GM12878 (cell line): ENCODE data around the gene BMPR1B. TPM values are rescaled to one million over a fixed set of nuclear protein-coding genes. Genes with fewer than 3 reads are reported as not detected.

ENCODE experiments used
- ATAC-seq: fragments of 200-7000 bp; cut with Tn5 transposase; 3 replicates; pipeline ENCODE4 v1.9.1; 2020; ENCODE audit warnings: mild to moderate bottlenecking, moderate library complexity
- BruUV-seq: library from RNA; stranded (reverse); fragments of 400-500 nt; replicated peaks from 2 replicates; lab custom pipeline; 2021; lab: Mats Ljungman, UMichigan
- CTCF ChIA-PET: fragments of 300-600 bp; sonication (Branson Sonifier 250); formaldehyde crosslinking; extraction: SDS; loops from one replicate; lab custom pipeline; 2021; ENCODE audit warnings: inconsistent platforms; lab: Yijun Ruan, JAX
- POLR2A ChIA-PET: fragments of 350-600 bp; formaldehyde crosslinking; extraction: SDS; loops from one replicate; lab custom pipeline; 2021; ENCODE audit warnings: inconsistent platforms; lab: Charles Lee
- RAD21 ChIA-PET: fragments of 300-600 bp; sonication (Branson Sonifier 250); formaldehyde crosslinking; loops from one replicate; lab custom pipeline; 2023; ENCODE audit warnings: antibody characterized with exemption; ENCODE audit not compliant: unreplicated experiment; lab: Charles Lee
- SMC1A ChIA-PET: fragments of 300-600 bp; sonication (Branson Sonifier 250); formaldehyde crosslinking; loops from one replicate; lab custom pipeline; 2023; ENCODE audit not compliant: unreplicated experiment, uncharacterized antibody; lab: Charles Lee
- DNase-seq: peaks from one replicate; pipeline ENCODE4 v3.0.0-alpha.2; 2011; ENCODE audit warnings: low read depth, low spot score
- FAIRE-seq: peaks from 3 replicates; lab custom pipeline; 2011; peaks lifted over from hg19 to GRCh38; lab: Jason Lieb, UNC
- H2AFZ ChIP-seq: 2 replicates; pipeline ENCODE4 v1.6.0; 2011; ENCODE audit warnings: low read depth, low read length, control low read depth; ENCODE audit not compliant: control insufficient read depth
- H3K27ac ChIP-seq: 2 replicates; pipeline ENCODE4 v1.5.1; 2011; ENCODE audit warnings: control low read depth; ENCODE audit not compliant: control insufficient read depth, insufficient read depth
- H3K27me3 ChIP-seq, 2 experiments: replicated peaks in 1 of 2; 2 replicates each; pipeline versions ENCODE4 v1.6.0 to v1.6.1; 2011; ENCODE audit warnings: low read length in 1 of 2; ENCODE audit not compliant: control insufficient read depth in 2 of 2, insufficient read depth in 2 of 2
- H3K36me3 ChIP-seq, 2 experiments: 2 replicates each; pipeline ENCODE4 v1.5.1; 2011; ENCODE audit warnings: low read length in 1 of 2; ENCODE audit not compliant: control insufficient read depth in 2 of 2, insufficient read depth in 2 of 2
- H3K4me1 ChIP-seq: 2 replicates; pipeline ENCODE4 v1.6.1; 2011; ENCODE audit warnings: mild to moderate bottlenecking, low read length, moderate library complexity, mixed read lengths; ENCODE audit not compliant: control insufficient read depth, insufficient read depth
- H3K4me2 ChIP-seq: 2 replicates; pipeline ENCODE4 v1.6.0; 2011; ENCODE audit warnings: control low read depth; ENCODE audit not compliant: control insufficient read depth, insufficient read depth
- H3K4me3 ChIP-seq: fragments of 200-600 bp; sonication (generic); 2 replicates; pipeline ENCODE4 v1.5.1; 2016
- H3K79me2 ChIP-seq: 2 replicates; pipeline ENCODE4 v1.6.0; 2011; ENCODE audit warnings: low read length; ENCODE audit not compliant: control insufficient read depth, insufficient read depth
- H3K9ac ChIP-seq: 2 replicates; pipeline ENCODE4 v1.8.0; 2011; ENCODE audit warnings: low read length, control low read depth, mixed read lengths; ENCODE audit not compliant: control insufficient read depth, insufficient read depth
- H3K9me3 ChIP-seq: replicated peaks from 3 replicates; pipeline ENCODE4 v1.5.1; 2011; ENCODE audit warnings: mild to moderate bottlenecking, low read length; ENCODE audit not compliant: control insufficient read depth, insufficient read depth
- H4K20me1 ChIP-seq: 2 replicates; pipeline ENCODE4 v1.6.0; 2011; ENCODE audit not compliant: control insufficient read depth, insufficient read depth
- GATAD2B ChIP-seq: fragments of 450-650 bp; conservative IDR thresholded peaks from 2 replicates; pipeline ENCODE4 v1.6.1; 2017; ENCODE audit warnings: low read depth, mild to moderate bottlenecking, moderate library complexity
- MTA3 ChIP-seq: IDR thresholded peaks from 2 replicates; pipeline ENCODE4 v1.6.1; 2012; ENCODE audit warnings: low read length, inconsistent platforms, borderline replicate concordance
- NFXL1 ChIP-seq: fragments of 450-650 bp; IDR thresholded peaks from 2 replicates; pipeline ENCODE4 v1.6.1; 2017; ENCODE audit warnings: antibody characterized with exemption, mild to moderate bottlenecking, borderline replicate concordance
- NRF1 ChIP-seq: conservative IDR thresholded peaks from 2 replicates; pipeline ENCODE4 v1.6.1; 2011; ENCODE audit warnings: mild to moderate bottlenecking, low read depth, low read length, improper control_type of control experiment
- YBX1 ChIP-seq: fragments of 450-650 bp; IDR thresholded peaks from 2 replicates; pipeline ENCODE4 v1.6.1; 2016; ENCODE audit warnings: antibody characterized with exemption
- WGBS: methylation state at CpG from one replicate; pipeline ENCODE4 v1.1.6; 2016; ENCODE audit warnings: low lambda C conversion rate; ENCODE audit not compliant: insufficient replicate concordance, insufficient coverage; ENCODE audit errors: missing lambda C conversion rate; 5-methylcytosine and 5-hydroxymethylcytosine counted together
- in situ Hi-C: fragments of 300-500 bp; cut with MboI; formaldehyde crosslinking; loops from 9 replicates; pipeline ENCODE4 v1.14.3; 2018; ENCODE audit warnings: mixed read lengths
- intact Hi-C: fragments of 100-400 bp; cut with micrococcal nuclease; formaldehyde crosslinking; loops from one replicate; pipeline ENCODE4 v1.14.2; 2022; ENCODE audit not compliant: unreplicated experiment
- polyA plus RNA-seq, 11 experiments: library from polyadenylated mRNA; depleted of rRNA in 4 of 11; unstranded in 6 of 11; stranded (reverse) in 5 of 11; fragments of >200 nt; fragmentation: Nextera tagmentation in 4 of 11; fragmentation: Illumina TruSeq in 1 of 11; extraction: Ambion mirVana in 4 of 11; extraction: Trizol in 1 of 11; gene quantifications; 1 replicate in 1 of 11; 2 replicates in 10 of 11; pipeline versions ENCODE4 v1.2.1 to v1.2.3, GENCODE V29; 2011 to 2016; ENCODE audit warnings: inconsistent platforms in 2 of 11, missing spikeins in 2 of 11, low read depth in 1 of 11
- total RNA-seq, 4 experiments: library from RNA; depleted of rRNA in 3 of 4; stranded (reverse); fragments of >200 nt in 3 of 4; fragmentation: Illumina TruSeq in 1 of 4; extraction: Trizol in 1 of 4; gene quantifications; 2 replicates each; pipeline versions ENCODE4 v1.2.1 to v1.2.3, GENCODE V29; 2013 to 2021
- TF ChIP-seq, protein P1 (sequence below): IDR thresholded peaks from 2 replicates; pipeline ENCODE4 v1.6.1; 2012; ENCODE audit warnings: low read depth, low read length, improper control_type of control experiment

Gene BMPR1B
- total and polyA plus RNA-seq, 10 of the 15 experiments (the other 5 are each of a cell fraction or from before 2014, with no cell fraction given): not detected

- ChIA-PET RAD21 (no interaction called here), SMC1A (no interaction called here), CTCF (interaction anchor here (1.0 kb wide), 1 partner anchor 32 kb away, joined by 3 read pairs; no protein-coding TSS in a partner anchor), POLR2A (no interaction called here)
- intact Hi-C loops (no loop called here), in situ Hi-C loops (no loop called here)
- H4K20me1 ChIP-seq: no peaks in the 10 kb centered on the region
- H3K9ac ChIP-seq: no peak overlapping the region
- no peaks in the 10 kb centered on the region for H3K79me2 ChIP-seq
- H3K4me1 ChIP-seq: no peaks in the 10 kb centered on the region
- 67% methylated on average over 7 of the region's 7 CpGs for WGBS
- TF ChIP-seq MTA3 (no peak), NFXL1 (no peak), YBX1 (no peak), NRF1 (no peak), GATAD2B (no peak)
- TF ChIP-seq, protein P1, sequence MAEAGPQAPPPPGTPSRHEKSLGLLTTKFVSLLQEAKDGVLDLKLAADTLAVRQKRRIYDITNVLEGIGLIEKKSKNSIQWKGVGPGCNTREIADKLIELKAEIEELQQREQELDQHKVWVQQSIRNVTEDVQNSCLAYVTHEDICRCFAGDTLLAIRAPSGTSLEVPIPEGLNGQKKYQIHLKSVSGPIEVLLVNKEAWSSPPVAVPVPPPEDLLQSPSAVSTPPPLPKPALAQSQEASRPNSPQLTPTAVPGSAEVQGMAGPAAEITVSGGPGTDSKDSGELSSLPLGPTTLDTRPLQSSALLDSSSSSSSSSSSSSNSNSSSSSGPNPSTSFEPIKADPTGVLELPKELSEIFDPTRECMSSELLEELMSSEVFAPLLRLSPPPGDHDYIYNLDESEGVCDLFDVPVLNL: no peak
- no peak overlapping the region for H3K27ac ChIP-seq
- BruUV-seq: no TSS peak
- no peaks in the 10 kb centered on the region for H3K9me3 ChIP-seq
- H3K4me3 ChIP-seq: no peak overlapping the region
- H3K27me3 ChIP-seq: no peaks in the 10 kb centered on the region; a peak in 1 of 4 replicates
- ATAC-seq (no peak), FAIRE-seq (no peak), DNase-seq (no peak)
- H3K36me3 ChIP-seq: no peaks in the 10 kb centered on the region
- H3K4me2 ChIP-seq: no peak overlapping the region
- no peak overlapping the region for H2AFZ ChIP-seq
Measured at GRCh38 chr4:94728056-94728766, 29.5 kb upstream of the BMPR1B start.
